ENCODE data around the gene MSRB1. TPM values are rescaled to one million over a fixed set of nuclear protein-coding genes. Genes with fewer than 3 reads are reported as not detected.

MSRB1 gene
- polyA plus RNA-seq, 2 of the 4 experiments (the other 2 are of a cell fraction): 27.7 to 37.5 TPM

DNA sequence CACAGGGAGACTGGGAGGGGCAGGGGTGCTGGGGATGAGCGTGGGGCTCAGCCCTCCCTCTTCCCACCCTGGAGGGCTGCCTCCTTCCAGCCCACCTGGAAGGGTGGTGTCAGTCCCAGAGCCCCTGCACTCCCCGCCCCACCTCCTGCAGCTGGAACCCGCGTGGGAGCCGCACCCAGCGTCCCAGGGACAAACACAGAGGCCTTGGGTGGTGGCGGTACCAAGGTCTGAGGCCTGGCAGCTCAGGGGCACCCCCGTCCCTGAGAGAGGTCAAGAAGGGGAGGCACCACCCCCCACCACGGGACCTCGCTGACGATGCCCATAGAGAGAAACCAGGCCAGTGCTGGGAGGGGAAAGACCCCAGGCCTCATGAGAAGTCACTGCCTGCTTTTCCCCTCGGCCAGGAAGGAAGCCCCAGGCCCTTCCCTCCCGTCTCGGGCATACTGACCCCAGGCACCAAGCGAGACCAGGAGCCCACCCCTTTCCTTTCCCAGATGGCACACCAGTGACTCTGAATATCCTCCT lies 28.9 kb downstream of the MSRB1 start:
- peak overlapping the region in 1 of 2 experiments; percentile 75; a peak in 3 of 6 replicates for H3K27ac ChIP-seq
- WGBS (ENCODE audit: missing lambda C conversion rate): 90% methylated on average over 5 of the region's 15 CpGs
- no peak for DNase-seq (ENCODE audit: low read depth in 1 of 2, low spot score in 1 of 2)
- no peak overlapping the region for H3K4me3 ChIP-seq
- POLR2A ChIA-PET: no interaction called here
- no peak for ATAC-seq
- H3K4me1 ChIP-seq: peaks cover 39% of the 10 kb centered on the region
- H3K4me2 ChIP-seq: 0 out of 3 replicates have a peak overlapping the region, but pooled peaks have one; percentile 38
- CTCF ChIA-PET: interaction anchor here (1.5 to 4.4 kb wide), 4 partner anchors 9 to 15 kb away, joined by 3 to 27 read pairs (median 4); no protein-coding TSS in a partner anchor
- H3K9me3 ChIP-seq: no peaks in the 10 kb centered on the region
- TF ChIP-seq PHF8 (IDR thresholded peaks at IDR 0.05; ENCODE audit: borderline replicate concordance, low read depth) (no peak), BHLHE40 (IDR thresholded peaks at IDR 0.05; ENCODE audit: low read depth, low read length) (no peak), POLR2AphosphoS2 (conservative IDR thresholded peaks at IDR 0.05; ENCODE audit: low read length) (no peak), CBX8 (IDR thresholded peaks at IDR 0.05) (no peak), SREBF2 (IDR thresholded peaks at IDR 0.05) (no peak), MAFK (IDR thresholded peaks at IDR 0.05; ENCODE audit: partially characterized antibody) (no peak), ESRRA (IDR thresholded peaks at IDR 0.05; ENCODE audit: borderline replicate concordance, low read length) (no peak), GATA3 (IDR thresholded peaks at IDR 0.05; ENCODE audit: borderline replicate concordance) (no peak), MAZ (IDR thresholded peaks at IDR 0.05; ENCODE audit: borderline replicate concordance, low read depth, low read length) (no peak), RARB (CRISPR knock-in tag; IDR thresholded peaks at IDR 0.05) (no peak), NPAS2 (CRISPR knock-in tag; IDR thresholded peaks at IDR 0.05; ENCODE audit: borderline replicate concordance) (no peak)
- TF ChIP-seq, protein P1, sequence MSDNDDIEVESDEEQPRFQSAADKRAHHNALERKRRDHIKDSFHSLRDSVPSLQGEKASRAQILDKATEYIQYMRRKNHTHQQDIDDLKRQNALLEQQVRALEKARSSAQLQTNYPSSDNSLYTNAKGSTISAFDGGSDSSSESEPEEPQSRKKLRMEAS (IDR thresholded peaks at IDR 0.05): no peak
- TF ChIP-seq, protein P2, sequence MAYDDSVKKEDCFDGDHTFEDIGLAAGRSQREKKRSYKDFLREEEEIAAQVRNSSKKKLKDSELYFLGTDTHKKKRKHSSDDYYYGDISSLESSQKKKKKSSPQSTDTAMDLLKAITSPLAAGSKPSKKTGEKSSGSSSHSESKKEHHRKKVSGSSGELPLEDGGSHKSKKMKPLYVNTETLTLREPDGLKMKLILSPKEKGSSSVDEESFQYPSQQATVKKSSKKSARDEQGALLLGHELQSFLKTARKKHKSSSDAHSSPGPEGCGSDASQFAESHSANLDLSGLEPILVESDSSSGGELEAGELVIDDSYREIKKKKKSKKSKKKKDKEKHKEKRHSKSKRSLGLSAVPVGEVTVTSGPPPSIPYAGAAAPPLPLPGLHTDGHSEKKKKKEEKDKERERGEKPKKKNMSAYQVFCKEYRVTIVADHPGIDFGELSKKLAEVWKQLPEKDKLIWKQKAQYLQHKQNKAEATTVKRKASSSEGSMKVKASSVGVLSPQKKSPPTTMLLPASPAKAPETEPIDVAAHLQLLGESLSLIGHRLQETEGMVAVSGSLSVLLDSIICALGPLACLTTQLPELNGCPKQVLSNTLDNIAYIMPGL (CRISPR knock-in tag; IDR thresholded peaks at IDR 0.05; ENCODE audit: borderline replicate concordance): no peak
- FAIRE-seq: no peak

DNA sequence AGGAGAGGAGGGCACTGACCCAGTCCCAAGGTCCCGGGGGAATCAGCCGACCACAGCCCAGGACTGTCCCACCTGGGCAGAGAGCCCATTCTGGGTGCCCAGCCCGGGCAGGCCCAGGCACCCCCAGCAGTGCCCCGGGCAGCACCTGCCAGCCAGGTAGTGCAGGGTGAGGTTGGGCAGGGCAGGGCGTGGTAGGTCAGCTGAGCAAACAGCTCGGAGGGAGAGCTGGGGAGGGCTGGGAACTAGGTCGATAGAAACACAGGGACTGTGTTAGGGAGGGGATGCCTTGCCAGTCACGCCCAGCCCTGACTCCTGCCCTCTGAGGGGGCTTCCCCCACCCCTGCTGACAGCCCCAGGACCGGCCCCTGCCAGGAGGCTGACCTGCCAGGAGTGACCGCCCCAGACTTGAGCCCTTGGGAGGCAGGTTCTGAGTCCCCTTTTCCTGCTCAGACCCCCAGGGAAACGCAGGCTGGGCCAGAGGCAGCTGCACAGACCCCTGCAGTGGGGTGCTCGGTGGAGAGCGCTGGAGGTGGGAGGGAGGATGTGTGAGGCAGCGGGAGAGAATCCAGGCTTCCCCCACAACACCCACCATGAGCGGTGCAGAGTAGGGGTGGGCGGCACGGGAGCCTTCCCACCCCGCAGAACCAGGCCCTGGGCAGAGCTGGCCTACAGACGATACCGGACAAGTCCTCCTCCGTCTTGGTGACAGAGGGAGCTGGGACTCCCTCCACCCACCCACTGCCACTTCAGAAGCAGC lies 29.5 kb downstream of the MSRB1 start:
- FAIRE-seq (no peak), DNase-seq (ENCODE audit: low read depth in 1 of 2, low spot score in 1 of 2) (no peak)
- TF ChIP-seq FOSL2 (IDR thresholded peaks at IDR 0.05) (no peak), FOSL2 (CRISPR knock-in tag; IDR thresholded peaks at IDR 0.05) (no peak), RCOR1 (IDR thresholded peaks at IDR 0.05; ENCODE audit: low read depth, low read length) (no peak), RAD21 (conservative IDR thresholded peaks at IDR 0.05 in 1 of 2, IDR thresholded peaks at IDR 0.05 in 1 of 2) (no peak), SREBF2 (IDR thresholded peaks at IDR 0.05) (no peak), ZNF302 (CRISPR knock-in tag; IDR thresholded peaks at IDR 0.05) (no peak), EP300 (IDR thresholded peaks at IDR 0.05) (no peak), TP53 (CRISPR knock-in tag; IDR thresholded peaks at IDR 0.05) (no peak), TFCP2L1 (CRISPR knock-in tag; IDR thresholded peaks at IDR 0.05) (no peak), JUN (IDR thresholded peaks at IDR 0.05) (no peak), HDAC2 (IDR thresholded peaks at IDR 0.05) (no peak), MAZ (IDR thresholded peaks at IDR 0.05; ENCODE audit: borderline replicate concordance, low read depth, low read length) (no peak), RFX5 (IDR thresholded peaks at IDR 0.05) (no peak), EHMT2 (IDR thresholded peaks at IDR 0.05; ENCODE audit: low read depth) (no peak)
- TF ChIP-seq, protein P1 (IDR thresholded peaks at IDR 0.05): no peak
- TF ChIP-seq, protein P2 (CRISPR knock-in tag; IDR thresholded peaks at IDR 0.05; ENCODE audit: borderline replicate concordance): no peak
- TF ChIP-seq, protein P3, sequence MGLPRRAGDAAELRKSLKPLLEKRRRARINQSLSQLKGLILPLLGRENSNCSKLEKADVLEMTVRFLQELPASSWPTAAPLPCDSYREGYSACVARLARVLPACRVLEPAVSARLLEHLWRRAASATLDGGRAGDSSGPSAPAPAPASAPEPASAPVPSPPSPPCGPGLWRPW (IDR thresholded peaks at IDR 0.05): no peak
- TF ChIP-seq, protein P4, sequence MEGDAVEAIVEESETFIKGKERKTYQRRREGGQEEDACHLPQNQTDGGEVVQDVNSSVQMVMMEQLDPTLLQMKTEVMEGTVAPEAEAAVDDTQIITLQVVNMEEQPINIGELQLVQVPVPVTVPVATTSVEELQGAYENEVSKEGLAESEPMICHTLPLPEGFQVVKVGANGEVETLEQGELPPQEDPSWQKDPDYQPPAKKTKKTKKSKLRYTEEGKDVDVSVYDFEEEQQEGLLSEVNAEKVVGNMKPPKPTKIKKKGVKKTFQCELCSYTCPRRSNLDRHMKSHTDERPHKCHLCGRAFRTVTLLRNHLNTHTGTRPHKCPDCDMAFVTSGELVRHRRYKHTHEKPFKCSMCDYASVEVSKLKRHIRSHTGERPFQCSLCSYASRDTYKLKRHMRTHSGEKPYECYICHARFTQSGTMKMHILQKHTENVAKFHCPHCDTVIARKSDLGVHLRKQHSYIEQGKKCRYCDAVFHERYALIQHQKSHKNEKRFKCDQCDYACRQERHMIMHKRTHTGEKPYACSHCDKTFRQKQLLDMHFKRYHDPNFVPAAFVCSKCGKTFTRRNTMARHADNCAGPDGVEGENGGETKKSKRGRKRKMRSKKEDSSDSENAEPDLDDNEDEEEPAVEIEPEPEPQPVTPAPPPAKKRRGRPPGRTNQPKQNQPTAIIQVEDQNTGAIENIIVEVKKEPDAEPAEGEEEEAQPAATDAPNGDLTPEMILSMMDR (IDR thresholded peaks at IDR 0.05): no peak
- TF ChIP-seq, protein P5, sequence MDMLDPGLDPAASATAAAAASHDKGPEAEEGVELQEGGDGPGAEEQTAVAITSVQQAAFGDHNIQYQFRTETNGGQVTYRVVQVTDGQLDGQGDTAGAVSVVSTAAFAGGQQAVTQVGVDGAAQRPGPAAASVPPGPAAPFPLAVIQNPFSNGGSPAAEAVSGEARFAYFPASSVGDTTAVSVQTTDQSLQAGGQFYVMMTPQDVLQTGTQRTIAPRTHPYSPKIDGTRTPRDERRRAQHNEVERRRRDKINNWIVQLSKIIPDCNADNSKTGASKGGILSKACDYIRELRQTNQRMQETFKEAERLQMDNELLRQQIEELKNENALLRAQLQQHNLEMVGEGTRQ (IDR thresholded peaks at IDR 0.05): no peak

More for the DNA sequence above, 29.5 kb downstream of the MSRB1 start:
- peak overlapping the region; percentile 38; the same call in 2 of the 3 replicates for H3K4me2 ChIP-seq
- no peak overlapping the region for H3K4me3 ChIP-seq
- H3K27ac ChIP-seq: peak overlapping the region; percentile 38 to 75; a peak in 5 of 6 replicates
- H3K9me3 ChIP-seq: no peaks in the 10 kb centered on the region
- ChIA-PET CTCF (interaction anchor here (1.5 to 4.4 kb wide), 2 partner anchors 10 to 15 kb away, joined by 5 to 27 read pairs; no protein-coding TSS in a partner anchor), POLR2A (no interaction called here)
- H3K4me1 ChIP-seq: peaks cover 35% of the 10 kb centered on the region
- peak in 1 of 2 experiments; percentile 22; a peak in 3 of 6 replicates for ATAC-seq
- 63% methylated on average over 19 of the region's 21 CpGs for WGBS (ENCODE audit: missing lambda C conversion rate)

All from A549 (cell line).